Epithelial cell of esophagus (primary cell): Measurements from ENCODE around the gene MMRN1.
"Not testable (repeated sequence)": the region's sequence is repeated elsewhere in the genome, so short reads cannot be mapped to it uniquely, and the experiment has no call there.

Experiments
- DNase-seq: peaks from one replicate; pipeline ENCODE4 v3.0.0; 2010; ENCODE audit warnings: low read depth
- H3K4me3 ChIP-seq: 2 replicates; pipeline ENCODE4 v1.5.1; 2011; ENCODE audit warnings: mild to moderate bottlenecking, low read length, control low read depth
- TF ChIP-seq, protein P1 (sequence below): IDR thresholded peaks from 2 replicates; pipeline ENCODE4 v1.5.1; 2011; ENCODE audit warnings: low read depth, mild to moderate bottlenecking, low read length, control low read depth, inconsistent platforms; ENCODE audit not compliant: insufficient read depth; ENCODE audit errors: missing control alignments

The MMRN1 gene

GRCh38 chr4:89897867-89898266 is 3.2 kb downstream of the MMRN1 start:
- no peak for DNase-seq
- no peak overlapping the region for H3K4me3 ChIP-seq
- TF ChIP-seq, protein P1, sequence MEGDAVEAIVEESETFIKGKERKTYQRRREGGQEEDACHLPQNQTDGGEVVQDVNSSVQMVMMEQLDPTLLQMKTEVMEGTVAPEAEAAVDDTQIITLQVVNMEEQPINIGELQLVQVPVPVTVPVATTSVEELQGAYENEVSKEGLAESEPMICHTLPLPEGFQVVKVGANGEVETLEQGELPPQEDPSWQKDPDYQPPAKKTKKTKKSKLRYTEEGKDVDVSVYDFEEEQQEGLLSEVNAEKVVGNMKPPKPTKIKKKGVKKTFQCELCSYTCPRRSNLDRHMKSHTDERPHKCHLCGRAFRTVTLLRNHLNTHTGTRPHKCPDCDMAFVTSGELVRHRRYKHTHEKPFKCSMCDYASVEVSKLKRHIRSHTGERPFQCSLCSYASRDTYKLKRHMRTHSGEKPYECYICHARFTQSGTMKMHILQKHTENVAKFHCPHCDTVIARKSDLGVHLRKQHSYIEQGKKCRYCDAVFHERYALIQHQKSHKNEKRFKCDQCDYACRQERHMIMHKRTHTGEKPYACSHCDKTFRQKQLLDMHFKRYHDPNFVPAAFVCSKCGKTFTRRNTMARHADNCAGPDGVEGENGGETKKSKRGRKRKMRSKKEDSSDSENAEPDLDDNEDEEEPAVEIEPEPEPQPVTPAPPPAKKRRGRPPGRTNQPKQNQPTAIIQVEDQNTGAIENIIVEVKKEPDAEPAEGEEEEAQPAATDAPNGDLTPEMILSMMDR: no peak

DNA sequence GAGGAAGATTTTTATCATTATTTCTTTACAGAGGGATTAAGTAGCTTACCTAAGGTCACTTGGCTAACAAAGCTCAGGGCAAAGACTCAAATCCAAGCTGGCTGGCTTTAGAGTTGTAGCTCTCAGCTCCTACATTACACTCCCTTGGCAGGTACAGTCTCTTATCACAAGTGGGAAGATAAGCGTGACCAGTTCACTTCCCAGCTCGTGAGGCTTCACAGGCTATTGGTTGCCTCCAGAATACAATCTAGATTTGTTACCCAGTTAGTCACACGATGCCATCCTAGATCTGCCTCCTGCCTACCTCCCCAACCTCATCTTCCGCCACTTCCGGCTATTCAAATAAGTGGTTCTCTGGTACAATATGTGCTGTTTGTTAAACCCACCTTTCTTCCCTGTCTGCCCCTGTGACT is 3.7 kb downstream of the MMRN1 start:
- H3K4me3 ChIP-seq: no peak overlapping the region
- TF ChIP-seq, protein P1: no peak
- no peak for DNase-seq

- H3K4me3 ChIP-seq: no peak overlapping the region
- TF ChIP-seq, protein P1: no peak
- DNase-seq: no peak
These were observed 4.5 kb downstream of the MMRN1 start for GRCh38 chr4:89899152-89899551.

DNA sequence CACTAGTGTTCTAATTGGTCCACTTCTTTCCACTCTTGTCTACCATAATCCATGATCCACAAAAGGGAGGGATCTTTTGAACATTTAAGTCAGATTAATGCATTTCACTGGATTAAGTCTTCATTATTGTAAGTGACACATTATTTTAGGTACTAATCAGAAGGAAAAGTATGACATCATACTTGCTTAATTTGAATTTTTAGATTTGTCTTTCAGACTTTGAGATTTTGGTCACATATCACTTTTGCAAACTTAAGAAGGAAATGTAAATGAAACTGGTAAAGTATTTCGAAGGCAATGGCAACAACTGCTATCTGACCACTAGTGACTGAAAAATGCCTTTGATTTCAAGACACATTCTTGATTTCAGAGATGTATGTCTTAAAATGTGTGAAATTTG is 5.2 kb downstream of the MMRN1 start:
- TF ChIP-seq, protein P1: no peak
- H3K4me3 ChIP-seq: no peak overlapping the region
- DNase-seq: no peak

GRCh38 chr4:89901808-89902431 is 7.3 kb downstream of the MMRN1 start:
- H3K4me3 ChIP-seq: not testable (repeated sequence)
- DNase-seq: peak; percentile 61
- TF ChIP-seq, protein P1: peak; percentile 90

- no peak overlapping the region for H3K4me3 ChIP-seq
- no peak for DNase-seq
- TF ChIP-seq, protein P1: no peak
These were observed 9.9 kb downstream of the MMRN1 start for GRCh38 chr4:89904524-89904923.

- no peak for DNase-seq
- H3K4me3 ChIP-seq: no peak overlapping the region
- TF ChIP-seq, protein P1: no peak
These were observed 11.7 kb downstream of the MMRN1 start for GRCh38 chr4:89906316-89906715.
